ENCODE measurements around the gene CST6. TPM values are rescaled to one million over a fixed set of nuclear protein-coding genes. Genes with fewer than 3 reads are reported as not detected.

CST6 gene
- polyA plus RNA-seq, 2 of the 4 experiments (the other 2 are of a cell fraction) = not detected

GRCh38 chr11:66014804-66015453, 3.1 kb downstream of the CST6 start:
- H3K4me2 ChIP-seq = no peak overlapping the region
- FAIRE-seq = no peak
- no peak for DNase-seq (ENCODE audit: low read depth in 1 of 2, low spot score in 1 of 2)
- H3K4me1 ChIP-seq = peaks cover 12% of the 10 kb centered on the region
- ChIA-PET CTCF (interaction anchor here (0.6 to 11.6 kb wide), 9 partner anchors 7 to 331 kb away, joined by 3 to 121 read pairs (median 3); no protein-coding TSS in a partner anchor), POLR2A (no interaction called here)
- TF ChIP-seq CTCF (IDR thresholded peaks at IDR 0.05) = no peak
- no peaks in the 10 kb centered on the region for H3K9me3 ChIP-seq
- peak overlapping the region in 1 of 2 experiments; percentile 48; a peak in 3 of 6 replicates for H3K27ac ChIP-seq
- no peak overlapping the region for H3K4me3 ChIP-seq
- peak in 1 of 2 experiments; percentile 39; a peak in 3 of 6 replicates for ATAC-seq
- WGBS (ENCODE audit: missing lambda C conversion rate) = 95% methylated on average over 4 of the region's 6 CpGs

GRCh38 chr11:66015454-66015881, 3.7 kb downstream of the CST6 start:
- H3K4me2 ChIP-seq = no peak overlapping the region
- DNase-seq (ENCODE audit: low read depth in 1 of 2, low spot score in 1 of 2) (no peak), ATAC-seq (peak in 1 of 2 experiments; percentile 26; a peak in 3 of 6 replicates), FAIRE-seq (no peak)
- peaks cover 12% of the 10 kb centered on the region for H3K4me1 ChIP-seq
- peak overlapping the region in 1 of 2 experiments; percentile 48; a peak in 2 of 6 replicates for H3K27ac ChIP-seq
- WGBS (ENCODE audit: missing lambda C conversion rate) = 34% methylated on average over 6 of the region's 7 CpGs
- CTCF ChIA-PET = interaction anchor here (0.6 to 1.4 kb wide), 7 partner anchors 22 to 131 kb away, joined by 3 to 7 read pairs (median 3); no protein-coding TSS in a partner anchor
- no peak for TF ChIP-seq NPAS2 (CRISPR knock-in tag; IDR thresholded peaks at IDR 0.05; ENCODE audit: borderline replicate concordance)
- TF ChIP-seq HOXB5 (CRISPR knock-in tag; IDR thresholded peaks at IDR 0.05) = no peak
- TF ChIP-seq CHD4 (IDR thresholded peaks at IDR 0.05; ENCODE audit: borderline replicate concordance) = no peak
- no peak for TF ChIP-seq CBX2 (IDR thresholded peaks at IDR 0.05; ENCODE audit: borderline replicate concordance, low read depth)
- no peak for TF ChIP-seq MYC (IDR thresholded peaks at IDR 0.05; ENCODE audit: borderline replicate concordance, low read length)
- TF ChIP-seq RARB (CRISPR knock-in tag; IDR thresholded peaks at IDR 0.05) = no peak
- TF ChIP-seq GATA3 (IDR thresholded peaks at IDR 0.05; ENCODE audit: borderline replicate concordance) = no peak
- no peak for TF ChIP-seq HEYL (CRISPR knock-in tag; IDR thresholded peaks at IDR 0.05)
- no peak for TF ChIP-seq HES2 (IDR thresholded peaks at IDR 0.05)
- no peak for TF ChIP-seq NR3C1 (IDR thresholded peaks at IDR 0.05)
- no peak for TF ChIP-seq EP300 (IDR thresholded peaks at IDR 0.05)
- no peak for TF ChIP-seq CTCF (IDR thresholded peaks at IDR 0.05)
- TF ChIP-seq BCL3 (IDR thresholded peaks at IDR 0.05) = no peak
- POLR2A ChIA-PET = no interaction called here
- H3K9me3 ChIP-seq = no peaks in the 10 kb centered on the region
- H3K4me3 ChIP-seq = no peak overlapping the region

- ATAC-seq (no peak; a peak in 1 of 6 replicates), FAIRE-seq (no peak), DNase-seq (ENCODE audit: low read depth in 1 of 2, low spot score in 1 of 2) (no peak)
- Histone ChIP-seq H3K4me3 (no peak overlapping the region), H3K27ac (peak overlapping the region in 1 of 2 experiments; percentile 48; a peak in 2 of 6 replicates), H3K4me2 (no peak overlapping the region), H3K9me3 (no peaks in the 10 kb centered on the region), H3K4me1 (peaks cover 18% of the 10 kb centered on the region)
- ChIA-PET CTCF (interaction anchor here (0.6 to 1.4 kb wide), 6 partner anchors 21 to 131 kb away, joined by 3 to 4 read pairs (median 3); no protein-coding TSS in a partner anchor), POLR2A (no interaction called here)
- WGBS (ENCODE audit: missing lambda C conversion rate) = 87% methylated on average over 16 of the region's 18 CpGs
- no peak for TF ChIP-seq SMC3 (IDR thresholded peaks at IDR 0.05)
- no peak for TF ChIP-seq EHF (CRISPR knock-in tag; IDR thresholded peaks at IDR 0.05)
- TF ChIP-seq FOXS1 (CRISPR knock-in tag; IDR thresholded peaks at IDR 0.05) = no peak
- TF ChIP-seq HEYL (CRISPR knock-in tag; IDR thresholded peaks at IDR 0.05) = no peak
- no peak for TF ChIP-seq RAD21 (conservative IDR thresholded peaks at IDR 0.05 in 1 of 2, IDR thresholded peaks at IDR 0.05 in 1 of 2)
Measured at GRCh38 chr11:66015936-66016792, 4.4 kb downstream of the CST6 start.

Measured in A549 (cell line).